ENCODE data around the gene ARID5A.

ARID5A gene

DNA sequence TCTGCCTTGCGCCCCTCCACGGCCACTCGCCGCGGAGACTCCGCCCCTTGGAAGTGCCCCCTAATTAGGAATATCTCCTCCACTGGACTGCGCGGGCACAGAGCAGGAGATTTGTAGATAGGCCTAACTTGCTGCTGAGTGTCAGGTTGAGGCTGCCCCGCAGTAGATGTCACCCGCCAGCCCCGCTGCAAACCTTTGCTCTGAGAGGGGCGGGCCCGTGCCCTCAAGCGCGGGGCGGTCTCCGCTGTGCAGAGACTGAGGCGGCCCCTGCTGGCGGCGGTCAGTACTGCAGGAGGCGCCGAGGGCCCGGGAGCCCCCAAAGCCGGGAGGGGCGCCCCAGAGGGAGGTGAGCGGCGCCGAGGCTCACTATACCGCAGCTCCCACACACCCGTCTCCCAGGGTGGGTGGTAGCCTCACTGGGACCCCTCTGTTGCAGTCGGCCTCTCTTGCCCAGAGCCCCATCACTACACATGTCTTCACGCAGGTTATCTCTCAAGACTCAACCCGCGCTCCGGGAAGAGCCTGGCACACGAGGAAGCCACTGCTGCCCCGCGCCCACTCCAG, 28.5 kb upstream of the ARID5A start:
- DNase-seq (ENCODE audit: low read depth), result no peak

DNA sequence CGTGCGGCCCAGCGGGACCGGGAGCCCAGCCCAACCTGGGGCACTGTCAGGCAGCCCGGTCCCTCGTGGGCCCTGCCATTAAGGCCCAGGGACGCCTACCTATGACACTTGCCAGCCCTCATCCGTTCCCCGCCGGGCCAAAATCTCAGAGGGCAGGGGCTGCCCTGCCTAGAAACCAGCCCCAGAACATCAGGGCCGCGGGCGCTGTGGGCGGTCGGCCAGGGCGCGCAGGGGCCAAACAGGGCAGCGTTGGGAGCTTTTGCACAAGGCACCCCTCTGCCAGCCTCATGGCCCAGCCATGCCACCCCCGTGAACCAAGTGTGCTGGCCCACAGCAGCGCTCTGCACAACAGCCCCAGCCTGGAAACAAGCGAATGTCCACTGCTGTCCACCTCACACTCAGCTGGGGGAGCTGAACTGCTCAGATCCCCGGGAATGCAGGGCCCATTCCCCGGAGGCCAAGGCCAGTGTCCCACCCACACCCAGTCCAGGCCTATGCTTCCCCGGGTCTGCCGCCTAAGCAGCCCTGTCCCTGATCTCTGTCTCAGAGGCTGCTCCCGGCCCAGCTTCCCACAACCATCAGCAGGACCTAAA, 27.9 kb upstream of the ARID5A start:
- DNase-seq (ENCODE audit: low read depth), result no peak

DNA sequence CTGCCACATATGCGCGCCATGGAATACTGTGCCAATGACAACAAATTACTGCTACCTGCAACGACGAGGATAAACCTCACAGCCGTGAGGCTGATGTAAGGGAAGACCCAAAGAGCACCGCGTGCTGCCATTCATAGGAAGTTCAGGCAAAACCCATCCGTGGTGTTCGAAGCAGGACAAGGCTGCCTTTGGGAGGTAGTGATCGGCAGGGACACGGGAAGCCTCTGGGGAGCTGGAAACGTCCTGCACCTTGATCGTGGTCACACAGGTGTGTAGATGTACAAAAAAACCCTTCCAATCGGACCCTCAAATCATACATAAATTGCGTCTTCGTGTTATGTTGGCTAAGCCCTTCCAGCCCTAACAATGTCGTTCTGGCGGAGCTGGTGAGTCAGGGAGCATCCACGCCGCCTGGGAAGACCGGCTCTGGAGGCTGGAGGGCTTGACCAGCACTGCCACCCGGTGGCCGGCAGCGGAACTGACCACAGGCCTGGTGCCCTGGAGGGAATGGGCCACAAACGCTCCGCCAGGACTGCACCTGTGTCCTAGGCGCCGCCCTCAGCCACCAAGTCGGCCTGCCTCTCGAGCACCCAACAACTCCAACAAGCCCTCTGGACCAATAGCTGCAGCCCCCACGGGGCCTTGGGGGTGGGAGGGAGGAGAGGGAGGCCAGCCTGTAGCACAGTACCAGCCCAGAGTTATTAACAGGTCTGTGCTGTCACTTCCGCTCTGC, 27.3 kb upstream of the ARID5A start:
- peak; percentile 72 for DNase-seq (ENCODE audit: low read depth)

DNA sequence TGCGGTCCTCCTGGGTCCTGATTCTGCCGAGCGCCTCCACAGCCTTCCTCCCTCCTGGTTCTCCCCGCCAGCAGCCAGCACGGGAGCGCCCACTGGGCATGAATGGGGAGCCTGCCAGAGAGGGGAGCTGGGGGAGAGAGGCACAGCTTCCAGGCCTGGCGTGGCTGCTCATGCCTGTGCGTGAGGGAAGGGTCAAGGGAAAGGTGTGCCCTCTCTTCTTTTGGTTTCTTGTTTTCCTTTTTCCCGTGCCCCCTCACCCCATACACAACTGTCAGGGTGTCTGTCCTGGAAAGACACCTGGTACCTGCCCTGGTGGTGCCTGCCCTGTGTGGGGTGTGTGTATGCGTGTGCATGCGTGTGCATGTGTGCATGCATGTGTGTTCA, 26.7 kb upstream of the ARID5A start:
- DNase-seq (ENCODE audit: low read depth), result no peak

DNA sequence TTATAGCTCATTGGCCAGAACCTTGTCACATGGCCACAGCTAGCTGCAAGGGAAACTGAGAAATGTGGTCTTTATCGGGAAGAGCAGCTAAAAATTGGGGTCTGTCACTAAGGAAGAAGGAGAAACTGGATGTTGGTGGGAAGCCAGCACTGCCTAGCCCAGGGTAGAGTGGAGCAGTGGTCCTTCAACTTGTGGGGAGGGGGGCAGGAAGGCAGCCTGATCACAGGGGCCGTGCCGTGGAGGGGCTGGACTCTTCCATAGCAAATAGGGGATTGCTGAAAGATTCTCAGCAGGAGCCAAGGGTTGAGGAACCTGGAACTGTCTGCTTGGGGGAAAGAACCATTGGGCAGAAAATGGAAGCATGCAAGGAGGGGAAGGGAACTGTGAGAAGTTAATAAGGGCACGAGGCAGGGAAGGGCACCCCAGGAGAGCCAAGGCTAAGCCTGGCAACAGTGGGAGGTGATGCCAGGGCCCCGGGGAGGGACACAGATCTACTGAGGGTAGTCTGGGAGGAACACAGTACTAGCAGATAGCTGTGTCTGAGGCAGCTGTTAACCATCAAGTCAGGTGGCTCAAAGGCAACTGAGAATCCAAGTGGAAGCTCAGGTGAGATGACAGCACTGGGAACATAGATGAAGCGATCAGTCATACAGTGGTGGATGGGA, 25.5 kb upstream of the ARID5A start:
- DNase-seq (ENCODE audit: low read depth), result no peak

DNA sequence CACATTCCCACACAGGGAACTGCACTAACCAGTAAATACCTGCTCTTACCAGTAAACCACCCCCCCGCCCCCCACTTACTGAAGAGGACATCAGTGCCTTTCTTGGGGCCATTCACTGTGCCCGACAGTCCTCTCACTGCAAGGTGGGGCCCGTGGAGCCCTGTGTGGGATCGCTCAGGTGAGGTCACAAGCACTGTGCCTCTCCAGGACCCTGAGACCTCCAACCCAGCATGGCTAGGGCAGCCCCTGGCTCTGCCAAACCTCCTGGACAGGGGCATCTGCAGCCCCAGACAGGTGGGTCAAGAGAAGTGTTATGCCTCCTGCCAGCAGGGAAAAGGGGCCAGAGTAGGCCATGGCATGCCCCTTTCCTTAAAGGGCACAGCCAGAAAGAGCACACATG, 24.7 kb upstream of the ARID5A start:
- no peak for DNase-seq (ENCODE audit: low read depth)

DNA sequence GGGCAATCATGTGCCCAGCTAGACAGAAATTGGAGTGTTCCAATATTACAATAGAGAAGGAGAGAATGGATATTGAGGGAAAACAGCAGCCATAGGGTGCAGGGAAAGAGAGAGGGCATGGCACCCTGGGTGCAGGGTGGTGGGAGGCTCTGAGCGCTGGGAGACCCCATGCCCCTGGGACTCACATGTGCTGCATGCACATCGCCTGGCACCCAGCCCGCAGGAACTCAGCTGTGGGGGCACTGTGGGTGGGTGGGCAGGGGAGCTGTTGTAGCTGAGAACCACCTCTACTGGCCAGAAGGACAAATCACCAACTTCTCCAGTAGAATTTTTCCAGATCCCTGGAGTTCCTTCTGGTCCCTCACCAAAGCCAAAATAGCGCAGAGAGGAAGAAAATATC, 24.2 kb upstream of the ARID5A start:
- no peak for DNase-seq (ENCODE audit: low read depth)

DNA sequence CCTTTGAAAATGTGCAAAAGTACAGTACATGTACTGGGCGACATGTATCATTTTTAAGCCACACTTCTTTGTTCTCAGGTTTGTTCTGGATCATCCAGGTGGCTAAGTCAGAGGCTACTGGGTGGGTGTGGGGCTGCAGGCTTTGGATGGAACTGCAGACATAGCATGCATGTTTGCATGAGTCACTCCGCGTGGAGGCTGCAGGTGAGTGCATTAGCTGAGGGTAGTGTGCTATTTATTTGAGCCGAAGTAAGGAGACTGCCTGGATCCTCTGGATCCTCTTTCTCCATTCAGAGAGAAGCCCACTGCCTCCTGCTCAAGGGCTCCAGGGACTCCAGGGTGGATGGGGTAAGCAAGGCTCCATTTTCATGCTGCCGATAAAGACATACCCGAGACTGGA, 22.0 kb upstream of the ARID5A start:
- DNase-seq (ENCODE audit: low read depth), result no peak

DNA sequence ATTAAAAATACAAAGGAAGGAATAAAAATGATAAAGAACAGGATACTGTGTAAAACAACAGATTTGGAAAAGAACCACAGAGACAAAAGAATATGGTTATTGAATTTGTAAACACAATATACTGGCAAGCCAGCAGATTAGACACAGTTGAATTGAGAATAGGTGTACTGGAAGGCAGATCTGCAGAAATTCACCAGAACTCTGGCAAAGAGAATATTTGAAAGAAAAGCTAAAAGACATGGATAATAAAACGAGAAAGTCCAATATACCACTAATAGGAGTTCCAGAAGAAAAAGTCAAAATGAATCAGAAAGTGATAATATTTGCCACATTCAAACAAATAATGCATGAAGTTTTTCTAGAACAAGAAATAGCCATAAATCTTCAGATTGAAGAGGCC, 19.5 kb upstream of the ARID5A start:
- no peak for DNase-seq (ENCODE audit: low read depth)

DNA sequence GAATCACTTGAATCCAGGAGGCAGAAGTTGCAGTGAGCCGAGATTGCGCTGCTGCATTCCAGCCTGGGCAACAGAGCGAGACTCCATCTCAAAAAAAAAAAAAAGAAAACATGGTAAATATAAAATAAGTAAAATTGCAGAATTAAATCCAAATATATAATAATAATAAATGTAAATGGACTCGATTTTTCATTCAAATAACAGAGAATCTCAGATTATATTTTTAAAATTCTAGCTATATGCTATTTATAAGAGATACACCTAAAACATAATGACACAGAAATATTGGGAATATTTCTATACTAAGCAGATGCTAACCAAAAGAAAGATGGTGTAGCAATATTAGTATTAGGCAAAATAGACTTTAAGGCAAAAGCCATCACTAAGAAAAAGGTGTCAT, 16.3 kb upstream of the ARID5A start:
- no peak for DNase-seq (ENCODE audit: low read depth)

DNA sequence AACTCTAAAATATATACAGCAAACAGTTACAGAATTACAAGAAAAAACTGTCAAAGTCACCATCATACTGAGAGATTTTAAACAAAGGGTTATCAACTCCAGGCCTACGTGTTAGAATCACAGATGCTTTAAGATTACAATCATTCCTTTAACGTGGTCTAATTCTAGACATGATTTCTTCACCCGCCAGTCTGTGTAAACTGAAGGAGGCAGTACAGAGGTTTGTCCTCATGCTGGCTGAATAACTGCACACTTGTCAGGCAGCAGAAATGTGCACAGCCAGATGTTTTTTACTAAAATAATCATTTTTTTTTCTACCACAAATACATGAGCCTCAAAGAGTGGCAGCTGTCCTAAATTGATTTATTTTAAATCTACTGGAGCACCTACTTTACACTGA, 15.9 kb upstream of the ARID5A start:
- no peak for DNase-seq (ENCODE audit: low read depth)

DNA sequence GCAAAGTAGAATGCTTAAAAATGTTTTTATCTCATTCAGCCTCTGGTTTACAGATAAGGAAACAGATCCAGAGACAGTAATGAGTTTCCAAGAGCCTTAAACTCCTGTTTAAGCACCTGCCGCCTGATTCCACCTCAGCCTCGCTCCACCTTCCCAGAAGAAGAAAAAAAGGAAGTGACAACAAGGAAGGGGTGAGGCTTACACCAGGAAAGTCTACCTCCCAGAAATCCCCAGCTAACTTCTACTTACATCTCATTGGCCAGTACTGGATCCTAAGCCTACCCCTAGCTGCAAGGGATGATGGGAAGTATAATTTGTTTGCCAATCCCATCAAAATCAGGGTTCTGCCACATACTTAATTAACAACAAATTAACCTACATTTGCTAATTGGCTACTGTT, 15.3 kb upstream of the ARID5A start:
- no peak for DNase-seq (ENCODE audit: low read depth)

DNA sequence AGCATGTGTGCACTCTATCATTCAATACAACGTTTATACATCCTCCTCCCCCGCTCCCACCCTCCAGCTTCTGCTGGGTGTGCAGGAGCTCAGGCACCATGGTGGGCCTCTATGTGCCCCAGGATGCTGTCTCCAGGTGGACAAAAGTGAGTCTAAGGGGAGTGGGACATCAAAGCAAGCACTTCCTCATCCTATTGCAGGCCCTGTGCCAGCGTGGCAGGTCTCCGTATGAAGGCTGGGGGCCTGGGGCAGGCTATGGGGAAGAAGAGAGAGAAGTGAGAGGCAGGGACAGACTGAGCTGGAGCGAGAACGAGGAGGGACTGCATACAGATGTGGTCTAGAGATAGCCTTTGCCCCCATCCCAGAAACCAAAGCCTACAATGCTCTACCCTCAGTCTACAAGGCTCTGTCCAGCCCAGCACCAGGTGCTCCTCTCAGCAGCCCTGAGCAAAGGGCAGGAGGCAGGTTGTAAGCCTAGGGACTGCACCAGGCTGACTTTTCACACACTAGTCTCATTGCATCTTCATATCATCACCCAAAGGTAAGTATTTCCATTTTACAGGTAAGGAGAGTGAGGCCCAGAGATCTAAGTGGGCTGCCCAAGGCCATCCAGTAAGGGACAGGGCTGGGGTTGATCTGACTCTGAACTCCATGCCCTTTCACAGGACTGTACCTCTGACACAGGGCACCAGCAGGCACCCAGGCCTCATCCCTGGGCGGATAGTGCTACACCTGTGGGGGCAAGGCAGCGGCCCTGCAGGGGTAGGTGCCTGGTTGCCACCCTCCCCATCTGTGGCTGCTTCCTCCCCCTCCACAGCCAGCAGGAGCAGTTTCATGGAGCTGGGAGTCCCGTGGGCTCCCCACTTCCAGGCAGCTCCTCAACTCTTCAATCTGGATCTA, 14.0 kb upstream of the ARID5A start:
- no peak for DNase-seq (ENCODE audit: low read depth)

DNA sequence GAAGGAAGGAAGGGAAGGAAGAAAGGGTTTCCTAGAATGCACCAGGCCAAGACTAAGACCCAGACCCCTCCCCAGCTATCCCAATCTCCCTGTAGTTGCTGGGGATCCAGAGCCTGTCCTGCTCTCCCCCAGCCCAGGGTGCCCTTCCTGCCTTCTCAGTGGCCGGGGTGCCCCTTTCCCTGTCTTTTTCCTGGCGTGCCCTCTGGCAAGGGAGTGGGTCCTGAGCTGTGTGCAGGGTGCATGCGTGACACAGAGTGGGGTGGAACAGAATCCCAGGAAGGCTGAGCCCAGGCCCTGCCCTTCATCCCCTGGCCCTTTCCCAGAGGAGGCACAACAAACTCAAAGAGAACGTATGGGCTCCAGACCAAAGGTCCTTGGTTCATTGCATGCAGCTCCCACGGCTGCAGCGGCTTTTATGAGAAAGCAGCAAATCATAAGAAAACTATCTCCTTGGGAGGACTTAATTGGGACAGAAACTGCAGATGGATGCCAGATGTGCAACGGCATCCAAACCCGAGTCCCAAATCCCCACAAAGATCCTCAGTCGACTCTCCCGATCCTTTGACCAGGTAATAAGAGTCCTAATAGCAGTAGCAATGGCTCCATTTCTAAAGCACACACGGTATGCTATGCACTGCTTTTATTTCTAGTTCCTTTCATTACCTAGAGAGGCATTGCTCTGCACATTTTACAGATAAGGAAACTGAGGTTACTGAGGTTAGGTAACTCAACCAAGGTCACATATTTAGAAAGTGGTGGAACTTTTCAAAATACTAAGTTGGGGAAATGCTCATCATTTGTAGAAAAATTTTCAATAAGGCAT, 12.7 kb upstream of the ARID5A start:
- DNase-seq (ENCODE audit: low read depth), result peak; percentile 35

DNA sequence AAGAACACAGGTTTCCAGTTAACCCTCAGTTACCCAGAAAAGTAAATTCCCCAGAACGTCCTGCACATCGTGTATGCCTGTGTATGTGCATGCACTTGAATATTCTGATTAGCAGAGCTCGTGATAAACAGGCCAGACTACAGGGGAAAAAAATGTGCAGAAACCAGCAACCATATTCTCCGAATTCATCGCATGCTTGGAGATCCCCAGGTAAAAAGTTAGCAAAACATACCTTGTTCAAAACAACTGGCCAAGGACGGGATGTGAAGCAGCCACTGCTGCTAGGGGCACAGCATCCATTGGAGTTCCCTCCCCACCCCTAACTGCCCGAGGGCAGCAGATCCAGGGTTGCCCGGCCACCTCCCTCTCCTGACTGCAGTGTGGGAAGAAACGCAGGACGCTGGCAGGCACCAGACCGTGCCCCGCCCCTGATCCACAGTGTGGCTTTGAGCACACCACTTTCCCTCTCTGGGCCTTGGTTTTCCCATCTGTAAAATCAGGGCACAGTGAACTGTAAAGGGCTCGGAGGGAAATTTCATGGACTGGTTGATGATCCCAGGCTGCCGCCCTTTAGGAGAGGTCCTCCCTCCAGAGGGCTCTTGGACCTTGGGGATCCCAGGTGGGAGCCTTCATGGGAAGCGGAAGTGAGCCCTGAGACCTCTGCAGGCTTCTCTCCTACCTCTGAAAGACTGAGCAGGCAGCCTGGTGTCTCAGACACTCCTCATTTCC, 11.9 kb upstream of the ARID5A start:
- no peak for DNase-seq (ENCODE audit: low read depth)

DNA sequence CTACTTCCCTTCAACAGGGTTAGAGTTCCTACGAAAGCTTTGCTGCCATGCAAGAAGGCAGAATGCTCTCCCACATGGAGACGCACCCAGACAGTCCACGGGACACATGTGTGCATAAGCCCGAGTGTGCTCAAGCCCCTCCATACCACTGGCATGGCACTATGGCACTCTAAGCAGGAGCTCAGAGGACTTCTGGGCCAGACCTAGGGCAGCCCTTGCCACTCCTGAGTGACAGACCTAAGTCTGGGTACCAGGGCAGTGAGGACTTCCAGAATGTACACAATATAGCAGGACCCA, 11.4 kb upstream of the ARID5A start:
- no peak for DNase-seq (ENCODE audit: low read depth)

DNA sequence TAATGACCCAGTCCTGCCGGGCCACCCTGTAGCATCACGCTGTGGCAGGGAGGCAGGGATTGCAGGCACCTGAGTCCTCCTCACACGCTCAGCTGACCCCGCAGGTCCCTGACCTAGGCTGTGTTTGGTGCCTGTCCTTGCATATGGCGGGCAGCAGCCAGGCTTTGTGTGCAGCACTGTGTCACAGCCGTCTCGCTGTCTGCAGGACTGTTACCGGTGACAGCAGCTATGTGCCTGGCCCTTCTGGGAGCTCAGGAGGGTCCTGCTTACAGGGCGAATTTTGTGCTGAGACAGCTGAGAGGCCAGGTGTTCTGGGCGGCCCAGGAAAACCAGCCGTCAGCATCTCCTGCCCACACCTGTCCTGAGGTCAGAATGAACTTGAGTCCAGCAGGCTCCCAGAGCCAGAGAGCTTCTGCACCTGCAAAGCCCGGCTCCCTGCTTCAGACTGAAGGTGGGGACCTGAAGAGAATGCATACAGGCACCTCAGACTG, 10.4 kb upstream of the ARID5A start:
- no peak for DNase-seq (ENCODE audit: low read depth)

DNA sequence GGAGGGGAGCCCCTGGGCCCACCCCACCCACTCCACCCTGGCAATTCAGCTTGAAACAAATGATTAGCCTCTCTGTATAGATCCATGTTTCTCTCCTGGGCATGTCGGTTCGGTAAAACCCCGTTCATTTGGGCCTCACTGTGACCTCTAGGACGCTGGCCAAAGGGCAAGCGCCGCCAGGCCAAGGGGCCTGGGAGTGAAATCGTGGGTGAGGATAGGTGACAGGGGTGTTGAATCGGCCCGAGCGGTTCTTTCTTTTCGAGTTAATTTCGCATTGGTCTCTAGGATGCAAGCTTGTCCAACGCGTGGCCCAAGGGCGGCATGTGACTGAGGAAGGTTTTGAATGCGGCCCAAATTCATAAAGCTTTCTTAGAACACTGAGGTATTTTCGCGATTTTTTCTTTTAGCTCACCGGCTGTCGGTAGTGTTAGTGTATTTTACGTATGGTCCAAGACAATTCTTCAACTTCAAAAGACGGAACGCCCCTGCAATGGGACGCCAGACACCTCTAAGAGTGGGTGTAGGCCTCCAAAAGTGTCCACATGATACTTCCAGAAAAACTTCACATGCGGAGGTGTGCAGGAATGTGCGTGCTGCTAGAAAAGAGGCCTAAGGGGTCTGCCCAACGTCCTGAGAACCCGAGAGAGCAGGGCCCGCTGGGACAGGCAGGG, 9.8 kb upstream of the ARID5A start:
- no peak for DNase-seq (ENCODE audit: low read depth)

DNA sequence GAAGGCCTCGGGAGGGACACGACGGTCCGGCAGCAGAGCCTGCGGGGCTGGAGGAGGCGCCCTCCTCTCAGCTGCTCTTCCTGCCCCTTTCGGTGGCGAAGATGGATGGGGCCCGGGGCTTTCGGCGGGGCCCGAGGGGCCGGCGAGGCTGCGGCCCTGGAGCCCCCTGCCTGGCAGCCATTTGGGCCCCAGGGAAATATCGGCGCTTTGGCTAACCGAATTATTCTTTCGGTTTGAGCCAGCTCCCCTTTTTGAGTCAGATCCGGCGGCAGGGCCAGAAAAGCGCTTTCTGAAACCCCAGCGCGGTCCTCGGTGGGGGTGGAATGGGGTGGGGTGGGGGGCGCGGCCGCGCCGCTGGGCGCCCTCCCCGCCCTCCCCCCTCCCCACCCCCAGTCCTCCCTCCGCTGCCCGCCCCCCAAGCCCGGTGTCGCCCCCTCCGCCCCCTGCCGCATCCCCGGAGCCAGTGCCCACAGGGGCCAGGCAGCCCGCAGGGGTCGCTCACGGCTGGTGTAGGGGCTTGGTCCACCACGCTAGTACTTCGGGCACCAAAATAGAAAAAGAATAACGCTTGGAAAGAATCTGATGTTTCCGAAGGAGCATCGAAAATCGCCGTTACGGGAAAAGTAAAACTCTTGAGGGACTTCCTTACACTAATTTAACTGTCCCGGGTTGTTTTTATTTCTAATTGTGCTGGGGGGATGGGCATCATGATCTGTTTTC, 9.1 kb upstream of the ARID5A start:
- DNase-seq (ENCODE audit: low read depth), result no peak

Measured in fibroblast of the conjunctiva (primary cell).